PC-3 (cell line): ENCODE data around the gene SHROOM3. TPM values are rescaled to one million over a fixed set of nuclear protein-coding genes. Genes with fewer than 3 reads are reported as not detected.

Experiments used
- ATAC-seq: fragments of 200-7000 bp; cut with Tn5 transposase; 2 replicates; pipeline ENCODE4 v1.9.1; 2020; ENCODE audit warnings: mild to moderate bottlenecking, moderate library complexity
- BruUV-seq: library from RNA; stranded (reverse); fragments of 400-500 nt; replicated peaks from 2 replicates; lab custom pipeline; 2021; lab: Mats Ljungman, UMichigan
- CTCF ChIA-PET: fragments of 300-600 bp; sonication (Branson Sonifier 250); formaldehyde crosslinking; loops from one replicate; lab custom pipeline; 2022; ENCODE audit warnings: antibody characterized with exemption; lab: Charles Lee
- POLR2A ChIA-PET: fragments of 300-600 bp; sonication (Branson Sonifier 250); formaldehyde crosslinking; loops from one replicate; lab custom pipeline; 2022; ENCODE audit warnings: antibody characterized with exemption; ENCODE audit not compliant: unreplicated experiment; lab: Charles Lee
- DNase-seq: peaks from one replicate; pipeline ENCODE4 v3.0.0-alpha.2; 2015
- H2AFZ ChIP-seq: fragments of 300-600 bp; sonication (generic); 2 replicates; pipeline ENCODE4 v1.6.0; 2016; ENCODE audit warnings: antibody characterized with exemption, low read length
- H3F3A ChIP-seq: fragments of 300-600 bp; sonication (generic); one replicate; pipeline ENCODE4 v1.6.0; 2017; ENCODE audit warnings: antibody characterized with exemption, low read length, control low read depth, mild to moderate bottlenecking; ENCODE audit not compliant: unreplicated experiment
- H3K27ac ChIP-seq: fragments of 300-600 bp; sonication (generic); 2 replicates; pipeline ENCODE4 v1.5.1; 2016; ENCODE audit warnings: mild to moderate bottlenecking, low read length
- H3K27me3 ChIP-seq: fragments of 300-600 bp; sonication (generic); 2 replicates; pipeline ENCODE4 v1.6.1; 2016; ENCODE audit warnings: low read length, mixed read lengths
- H3K36me3 ChIP-seq: fragments of 300-600 bp; sonication (generic); 2 replicates; pipeline ENCODE4 v1.6.1; 2016; ENCODE audit warnings: low read depth, mixed run types, low read length, mixed read lengths
- H3K4me1 ChIP-seq: fragments of 300-600 bp; sonication (generic); 2 replicates; pipeline ENCODE4 v1.5.1; 2016; ENCODE audit warnings: low read length; ENCODE audit not compliant: insufficient read depth
- H3K4me2 ChIP-seq: fragments of 300-600 bp; sonication (generic); 2 replicates; pipeline ENCODE4 v1.6.0; 2016; ENCODE audit warnings: low read length
- H3K4me3 ChIP-seq: fragments of 300-600 bp; sonication (generic); 2 replicates; pipeline ENCODE4 v1.5.1; 2016; ENCODE audit warnings: mild to moderate bottlenecking, low read length, mixed read lengths
- H3K79me2 ChIP-seq: fragments of 300-600 bp; sonication (generic); 2 replicates; pipeline ENCODE4 v1.6.1; 2017; ENCODE audit warnings: low read length, mixed read lengths
- H3K9ac ChIP-seq: fragments of 300-600 bp; sonication (generic); 2 replicates; pipeline ENCODE4 v1.6.0; 2016; ENCODE audit warnings: mild to moderate bottlenecking, low read length
- H3K9me2 ChIP-seq: fragments of 300-600 bp; sonication (generic); replicated peaks from 2 replicates; pipeline ENCODE4 v1.6.1; 2016; ENCODE audit warnings: mixed run types, low read length, mixed read lengths
- H3K9me3 ChIP-seq: fragments of 300-600 bp; sonication (generic); 2 replicates; pipeline ENCODE4 v1.6.1; 2016; ENCODE audit warnings: low read length, mixed read lengths
- H4K20me1 ChIP-seq: fragments of 300-600 bp; sonication (generic); 2 replicates; pipeline ENCODE4 v1.6.1; 2016; ENCODE audit warnings: low read length, mixed read lengths
- CTCF ChIP-seq: fragments of 300-600 bp; sonication (generic); conservative IDR thresholded peaks from 2 replicates; pipeline ENCODE4 v1.5.1; 2017; ENCODE audit warnings: antibody characterized with exemption, low read depth, mild to moderate bottlenecking, low read length
- EZH2 ChIP-seq: fragments of 300-600 bp; sonication (generic); IDR thresholded peaks from one replicate; pipeline ENCODE4 v1.6.1; 2017; ENCODE audit warnings: antibody characterized with exemption, mild to moderate bottlenecking, low read length; ENCODE audit not compliant: unreplicated experiment
- EZH2phosphoT487 ChIP-seq: fragments of 300-600 bp; sonication (generic); IDR thresholded peaks from 2 replicates; pipeline ENCODE4 v1.6.1; 2018; ENCODE audit warnings: mild to moderate bottlenecking, antibody characterized with exemption, low read length, borderline replicate concordance
- intact Hi-C: fragments of 100-400 bp; cut with micrococcal nuclease; formaldehyde crosslinking; loops from 2 replicates; pipeline ENCODE4 v1.9.0; 2023
- total RNA-seq: library from RNA; depleted of rRNA; stranded (reverse); fragments of >200 nt; gene quantifications from 2 replicates; pipeline ENCODE4 v1.2.3, GENCODE V29; 2014

SHROOM3 gene
- total RNA-seq, 1 experiment from 2014 or later: 27.8 TPM

DNA sequence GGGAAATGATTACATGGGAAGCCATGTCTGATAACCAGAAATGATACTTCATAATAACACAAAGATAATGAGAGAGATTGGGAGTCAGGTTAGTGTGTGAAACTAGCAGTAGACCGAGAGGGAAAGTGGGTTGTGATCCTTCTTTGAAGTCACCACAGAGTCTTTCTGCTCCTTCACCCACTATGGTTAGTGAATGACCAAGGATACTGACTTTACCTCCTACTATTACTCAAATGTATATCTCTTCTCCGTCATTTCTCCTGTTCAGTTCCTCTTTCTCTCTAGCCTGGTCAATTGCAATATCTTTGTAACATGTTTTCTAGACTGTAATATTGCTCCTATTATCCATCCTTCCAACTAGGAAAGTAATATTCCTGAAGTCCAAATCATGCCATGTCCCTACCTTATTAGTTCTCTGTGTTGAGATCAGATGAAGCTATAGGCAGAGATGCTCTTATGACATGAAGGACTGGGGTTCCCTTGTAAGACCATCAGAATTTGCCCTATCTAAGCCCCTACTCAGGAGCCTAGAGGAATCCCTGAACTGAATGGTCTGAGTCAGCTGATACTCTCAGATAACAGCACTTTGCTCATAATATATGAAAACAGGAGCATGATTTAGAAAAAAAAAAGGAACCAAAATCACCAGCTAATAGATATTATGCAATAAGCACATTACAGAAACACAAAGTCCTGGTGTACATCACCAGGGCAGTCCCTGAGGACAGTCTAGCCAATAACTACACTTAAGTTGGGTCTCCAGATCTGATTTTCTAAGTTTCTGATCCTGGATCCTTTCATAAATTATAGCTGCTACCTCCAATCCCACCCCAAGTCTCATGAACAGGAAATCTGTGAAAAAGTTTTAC, 81.2 kb downstream of the SHROOM3 start:
- no peak overlapping the region for H3K9ac ChIP-seq
- H3K4me1 ChIP-seq: peaks cover 5% of the 10 kb centered on the region; the same call in 1 of the 2 replicates
- H3K36me3 ChIP-seq: no peaks in the 10 kb centered on the region
- ChIA-PET CTCF (no interaction called here), POLR2A (interaction anchor here (0.6 kb wide), 1 partner anchor 70 kb away, joined by 3 read pairs; no protein-coding TSS in a partner anchor)
- no peaks in the 10 kb centered on the region for H4K20me1 ChIP-seq
- DNase-seq: no peak
- no peak for TF ChIP-seq CTCF
- TF ChIP-seq EZH2phosphoT487: no peak
- TF ChIP-seq EZH2: no peak
- ATAC-seq: no peak
- BruUV-seq: no TSS peak
- H3K27me3 ChIP-seq: no peaks in the 10 kb centered on the region
- intact Hi-C loops: no loop called here
- H3K9me3 ChIP-seq: no peaks in the 10 kb centered on the region
- H3K4me3 ChIP-seq: no peak overlapping the region
- H3F3A ChIP-seq: no peaks in the 10 kb centered on the region
- H3K4me2 ChIP-seq: no peak overlapping the region
- H3K79me2 ChIP-seq: no peaks in the 10 kb centered on the region
- no peak overlapping the region for H2AFZ ChIP-seq
- H3K9me2 ChIP-seq: no peaks in the 10 kb centered on the region
- H3K27ac ChIP-seq: no peak overlapping the region

GRCh38 chr4:76518241-76518640, 83.2 kb downstream of the SHROOM3 start:
- no peak overlapping the region for H3K4me2 ChIP-seq
- DNase-seq: no peak
- ATAC-seq: no peak
- H2AFZ ChIP-seq: no peak overlapping the region
- intact Hi-C loops: no loop called here
- no peaks in the 10 kb centered on the region for H3K27me3 ChIP-seq
- POLR2A ChIA-PET: no interaction called here
- no peak for TF ChIP-seq EZH2
- no peak for TF ChIP-seq EZH2phosphoT487
- TF ChIP-seq CTCF: no peak
- BruUV-seq: no TSS peak
- H3K9me2 ChIP-seq: no peaks in the 10 kb centered on the region
- no peaks in the 10 kb centered on the region for H3K79me2 ChIP-seq
- H3K9me3 ChIP-seq: no peaks in the 10 kb centered on the region
- no peak overlapping the region for H3K9ac ChIP-seq
- H3F3A ChIP-seq: no peaks in the 10 kb centered on the region
- H3K36me3 ChIP-seq: no peaks in the 10 kb centered on the region
- peaks cover 5% of the 10 kb centered on the region; the same call in 1 of the 2 replicates for H3K4me1 ChIP-seq
- no peak overlapping the region for H3K27ac ChIP-seq
- H4K20me1 ChIP-seq: no peaks in the 10 kb centered on the region
- CTCF ChIA-PET: no interaction called here
- H3K4me3 ChIP-seq: no peak overlapping the region

DNA sequence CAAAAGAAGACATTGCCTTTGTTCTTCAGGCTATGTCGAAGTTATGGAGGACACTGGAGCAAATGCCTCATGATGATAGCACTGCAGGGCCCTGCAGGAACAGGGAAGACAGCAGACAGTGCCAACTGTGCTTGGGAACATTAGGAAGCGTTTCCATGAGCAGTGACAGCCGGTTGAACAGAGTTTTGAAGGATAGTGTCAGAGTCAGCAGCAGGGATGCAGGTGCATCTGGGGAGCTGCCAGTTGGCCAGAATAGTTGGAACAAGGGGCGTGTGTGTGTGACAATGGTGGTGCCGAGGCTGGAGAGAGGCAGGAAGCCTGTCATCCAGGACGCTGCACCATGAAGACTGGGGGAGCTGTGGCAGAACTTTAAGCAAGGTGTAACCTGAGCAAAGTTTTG, 88.6 kb downstream of the SHROOM3 start:
- intact Hi-C loops: no loop called here
- H3K9ac ChIP-seq: no peak overlapping the region
- ChIA-PET POLR2A (no interaction called here), CTCF (no interaction called here)
- no peak for ATAC-seq
- DNase-seq: no peak
- no peaks in the 10 kb centered on the region for H3K9me2 ChIP-seq
- H3K4me3 ChIP-seq: no peak overlapping the region
- H4K20me1 ChIP-seq: no peaks in the 10 kb centered on the region
- 0 out of 2 replicates have a peak, but pooled peaks cover 4% of the 10 kb centered on the region for H3K4me1 ChIP-seq
- H3K9me3 ChIP-seq: no peaks in the 10 kb centered on the region
- no peaks in the 10 kb centered on the region for H3K79me2 ChIP-seq
- H3K27ac ChIP-seq: no peak overlapping the region
- no peaks in the 10 kb centered on the region for H3K36me3 ChIP-seq
- H3K4me2 ChIP-seq: no peak overlapping the region
- H2AFZ ChIP-seq: no peak overlapping the region
- H3K27me3 ChIP-seq: no peaks in the 10 kb centered on the region
- TF ChIP-seq EZH2: no peak
- TF ChIP-seq EZH2phosphoT487: no peak
- no peak for TF ChIP-seq CTCF
- H3F3A ChIP-seq: no peaks in the 10 kb centered on the region
- no TSS peak for BruUV-seq
